Measurements from ENCODE around the gene MACROD2. TPM values are rescaled to one million over a fixed set of nuclear protein-coding genes. Genes with fewer than 3 reads are reported as not detected.

MACROD2 gene
- total RNA-seq, 1 experiment from 2014 or later: 3.7 TPM

DNA sequence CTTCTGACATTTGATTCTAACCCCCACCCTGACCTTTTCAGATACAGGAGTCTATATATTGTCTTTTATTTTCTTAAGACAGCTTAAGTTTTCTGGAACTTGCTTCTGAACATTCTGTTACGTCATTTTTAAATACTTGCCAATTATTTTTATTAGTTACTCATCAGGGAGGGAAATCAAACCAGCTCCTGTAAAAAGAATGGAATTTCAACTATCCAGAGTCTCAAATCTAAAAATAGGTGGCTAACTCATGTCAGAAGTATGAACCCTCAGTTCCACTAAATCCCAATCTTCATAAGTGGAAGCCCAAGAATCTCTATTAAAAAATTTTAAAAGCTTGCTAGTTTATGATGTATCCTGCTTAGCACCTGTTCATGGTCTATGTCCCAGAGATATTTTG lies 1677.9 kb downstream of the MACROD2 start:
- H3K4me2 ChIP-seq (ENCODE audit: low read length): no peak overlapping the region
- no TSS peak for BruUV-seq (replicated peaks)
- intact Hi-C loops (cut with micrococcal nuclease): no loop called here

DNA sequence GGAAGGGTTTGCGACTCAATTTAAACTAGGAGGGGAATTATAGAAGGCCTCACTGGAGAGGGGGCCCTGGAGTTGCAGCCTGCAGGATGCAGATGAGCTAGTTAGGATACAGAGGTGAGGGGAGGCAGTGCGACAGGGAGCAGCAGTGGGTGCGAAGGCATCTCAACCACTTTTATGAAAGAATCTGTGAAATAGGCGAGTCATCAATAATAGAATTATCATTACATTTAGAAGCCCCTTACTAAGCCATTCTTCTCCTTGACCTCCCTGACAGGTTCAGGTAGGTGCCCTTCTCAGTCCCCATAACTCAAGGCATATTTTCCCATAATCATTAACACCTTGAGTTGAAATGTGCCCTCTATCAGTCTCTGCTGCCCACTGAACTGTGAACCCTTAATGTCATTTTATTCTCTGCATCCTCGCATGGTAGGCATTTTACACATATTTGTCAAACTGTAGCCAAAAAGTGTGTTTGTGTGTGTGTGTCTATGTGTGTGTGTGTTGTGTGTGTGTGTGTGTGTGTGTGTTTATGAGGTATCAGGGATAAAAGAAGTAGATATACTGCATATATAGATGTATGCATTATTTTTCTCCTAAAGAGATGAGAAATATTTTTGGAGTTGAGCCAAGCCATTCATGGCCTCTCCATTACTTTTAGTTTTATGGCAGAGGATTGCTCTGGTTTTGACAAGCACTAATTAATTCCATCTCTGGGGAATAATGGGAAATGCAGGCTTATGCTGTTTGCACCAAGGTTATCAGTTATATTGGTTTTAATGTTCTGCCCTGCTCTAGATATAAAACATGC lies 1679.1 kb downstream of the MACROD2 start:
- H3K27me3 ChIP-seq (ENCODE audit: insufficient read depth, low read length): no peaks in the 10 kb centered on the region
- no peaks in the 10 kb centered on the region for H3K4me1 ChIP-seq (ENCODE audit: control insufficient read depth in 1 of 2, insufficient read depth in 2 of 2, low read length in 2 of 2)
- H3K9me3 ChIP-seq (ENCODE audit: control insufficient read depth in 1 of 2, insufficient read depth in 1 of 2, low read depth in 1 of 2, low read length in 2 of 2): peaks cover 3% of the 10 kb centered on the region in 2 experiments; a peak in 2 of 4 replicates
- BruUV-seq (replicated peaks): no TSS peak
- ChIA-PET CTCF (no interaction called here), RAD21 (ENCODE audit: low non-redundant PET in 1 of 2, low total read pairs in 2 of 2, uncharacterized antibody in 2 of 2, unreplicated experiment in 2 of 2) (no interaction called here), POLR2A (no interaction called here)
- no peak for TF ChIP-seq POLR2A (IDR thresholded peaks at IDR 0.05; ENCODE audit: borderline replicate concordance, extremely low read depth, insufficient read depth, insufficient read length)
- TF ChIP-seq, protein P1, sequence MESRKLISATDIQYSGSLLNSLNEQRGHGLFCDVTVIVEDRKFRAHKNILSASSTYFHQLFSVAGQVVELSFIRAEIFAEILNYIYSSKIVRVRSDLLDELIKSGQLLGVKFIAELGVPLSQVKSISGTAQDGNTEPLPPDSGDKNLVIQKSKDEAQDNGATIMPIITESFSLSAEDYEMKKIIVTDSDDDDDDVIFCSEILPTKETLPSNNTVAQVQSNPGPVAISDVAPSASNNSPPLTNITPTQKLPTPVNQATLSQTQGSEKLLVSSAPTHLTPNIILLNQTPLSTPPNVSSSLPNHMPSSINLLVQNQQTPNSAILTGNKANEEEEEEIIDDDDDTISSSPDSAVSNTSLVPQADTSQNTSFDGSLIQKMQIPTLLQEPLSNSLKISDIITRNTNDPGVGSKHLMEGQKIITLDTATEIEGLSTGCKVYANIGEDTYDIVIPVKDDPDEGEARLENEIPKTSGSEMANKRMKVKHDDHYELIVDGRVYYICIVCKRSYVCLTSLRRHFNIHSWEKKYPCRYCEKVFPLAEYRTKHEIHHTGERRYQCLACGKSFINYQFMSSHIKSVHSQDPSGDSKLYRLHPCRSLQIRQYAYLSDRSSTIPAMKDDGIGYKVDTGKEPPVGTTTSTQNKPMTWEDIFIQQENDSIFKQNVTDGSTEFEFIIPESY (IDR thresholded peaks at IDR 0.05; ENCODE audit: extremely low read depth, insufficient replicate concordance, low read length): no peak
- no peak for TF ChIP-seq SRF (IDR thresholded peaks at IDR 0.05; ENCODE audit: low read depth)
- TF ChIP-seq, protein P2, sequence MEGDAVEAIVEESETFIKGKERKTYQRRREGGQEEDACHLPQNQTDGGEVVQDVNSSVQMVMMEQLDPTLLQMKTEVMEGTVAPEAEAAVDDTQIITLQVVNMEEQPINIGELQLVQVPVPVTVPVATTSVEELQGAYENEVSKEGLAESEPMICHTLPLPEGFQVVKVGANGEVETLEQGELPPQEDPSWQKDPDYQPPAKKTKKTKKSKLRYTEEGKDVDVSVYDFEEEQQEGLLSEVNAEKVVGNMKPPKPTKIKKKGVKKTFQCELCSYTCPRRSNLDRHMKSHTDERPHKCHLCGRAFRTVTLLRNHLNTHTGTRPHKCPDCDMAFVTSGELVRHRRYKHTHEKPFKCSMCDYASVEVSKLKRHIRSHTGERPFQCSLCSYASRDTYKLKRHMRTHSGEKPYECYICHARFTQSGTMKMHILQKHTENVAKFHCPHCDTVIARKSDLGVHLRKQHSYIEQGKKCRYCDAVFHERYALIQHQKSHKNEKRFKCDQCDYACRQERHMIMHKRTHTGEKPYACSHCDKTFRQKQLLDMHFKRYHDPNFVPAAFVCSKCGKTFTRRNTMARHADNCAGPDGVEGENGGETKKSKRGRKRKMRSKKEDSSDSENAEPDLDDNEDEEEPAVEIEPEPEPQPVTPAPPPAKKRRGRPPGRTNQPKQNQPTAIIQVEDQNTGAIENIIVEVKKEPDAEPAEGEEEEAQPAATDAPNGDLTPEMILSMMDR (IDR thresholded peaks at IDR 0.05 in 2 of 3, conservative IDR thresholded peaks at IDR 0.05 in 1 of 3; ENCODE audit: borderline replicate concordance in 1 of 3, insufficient read depth in 1 of 3, low read depth in 2 of 3, low read length in 2 of 3): no peak
- H3K9me2 ChIP-seq (ENCODE audit: insufficient read depth): no peaks in the 10 kb centered on the region
- DNase-seq (ENCODE audit: low read depth, low spot score) (no peak), ATAC-seq (no peak)
- no peak overlapping the region for H3K4me2 ChIP-seq (ENCODE audit: low read length)
- no peaks in the 10 kb centered on the region for H4K20me1 ChIP-seq (ENCODE audit: insufficient read depth)
- no peak overlapping the region for H3K4me3 ChIP-seq (replicated peaks in 1 of 2; ENCODE audit: low read depth in 1 of 2, low read length in 2 of 2)
- intact Hi-C loops (cut with micrococcal nuclease): no loop called here
- H3K36me3 ChIP-seq (ENCODE audit: control insufficient read depth in 1 of 2, insufficient read depth in 2 of 2, low read length in 2 of 2): no peaks in the 10 kb centered on the region
- no peak overlapping the region for H3K9ac ChIP-seq (ENCODE audit: low read length)
- H3K27ac ChIP-seq (ENCODE audit: low read depth, low read length): no peak overlapping the region
- no peaks in the 10 kb centered on the region for H3K79me2 ChIP-seq (ENCODE audit: insufficient read depth, low read length)
- H2AFZ ChIP-seq (ENCODE audit: low read depth, low read length, poor library complexity, severe bottlenecking): no peak overlapping the region

More for the DNA sequence above, 1677.9 kb downstream of the MACROD2 start:
- ATAC-seq (no peak), DNase-seq (ENCODE audit: low read depth, low spot score) (no peak)
- H3K27me3 ChIP-seq (ENCODE audit: insufficient read depth, low read length): no peaks in the 10 kb centered on the region
- ChIA-PET POLR2A (no interaction called here), CTCF (no interaction called here), RAD21 (ENCODE audit: low non-redundant PET in 1 of 2, low total read pairs in 2 of 2, uncharacterized antibody in 2 of 2, unreplicated experiment in 2 of 2) (no interaction called here)
- no peaks in the 10 kb centered on the region for H3K36me3 ChIP-seq (ENCODE audit: control insufficient read depth in 1 of 2, insufficient read depth in 2 of 2, low read length in 2 of 2)
- H3K4me1 ChIP-seq (ENCODE audit: control insufficient read depth in 1 of 2, insufficient read depth in 2 of 2, low read length in 2 of 2): no peaks in the 10 kb centered on the region
- H3K27ac ChIP-seq (ENCODE audit: low read depth, low read length): no peak overlapping the region
- no peaks in the 10 kb centered on the region for H3K79me2 ChIP-seq (ENCODE audit: insufficient read depth, low read length)
- H3K4me3 ChIP-seq (replicated peaks in 1 of 2; ENCODE audit: low read depth in 1 of 2, low read length in 2 of 2): no peak overlapping the region
- no peaks in the 10 kb centered on the region for H3K9me2 ChIP-seq (ENCODE audit: insufficient read depth)
- no peak overlapping the region for H2AFZ ChIP-seq (ENCODE audit: low read depth, low read length, poor library complexity, severe bottlenecking)
- TF ChIP-seq RAD21 (IDR thresholded peaks at IDR 0.05; ENCODE audit: low read depth) (no peak), CEBPB (IDR thresholded peaks at IDR 0.05; ENCODE audit: low read depth) (no peak), ZFX (IDR thresholded peaks at IDR 0.05) (no peak)
- peaks cover 3% of the 10 kb centered on the region in 2 experiments; a peak in 2 of 4 replicates for H3K9me3 ChIP-seq (ENCODE audit: control insufficient read depth in 1 of 2, insufficient read depth in 1 of 2, low read depth in 1 of 2, low read length in 2 of 2)
- no peak overlapping the region for H3K9ac ChIP-seq (ENCODE audit: low read length)
- H4K20me1 ChIP-seq (ENCODE audit: insufficient read depth): no peaks in the 10 kb centered on the region

All from HCT116 (cell line).